HL-60 (cell line): ENCODE results near the gene PPEF2.

Experiments used
- DNase-seq, 2 experiments: peaks; one replicate each; pipeline ENCODE4 v3.0.0-alpha.2; 2010 to 2020; ENCODE audit warnings: low read depth in 1 of 2, low spot score in 1 of 2
- H3K27ac ChIP-seq: fragments of 250-450 bp; sonication (Bioruptor Pico); replicated peaks from 2 replicates; pipeline ENCODE4 v1.5.1; 2020; ENCODE audit warnings: mild to moderate bottlenecking, moderate library complexity
- H3K27me3 ChIP-seq: fragments of 250-450 bp; sonication (Bioruptor Pico); 2 replicates; pipeline ENCODE4 v1.5.1; 2021; ENCODE audit warnings: mild to moderate bottlenecking, moderate library complexity; ENCODE audit not compliant: insufficient read depth, poor library complexity, severe bottlenecking
- H3K4me3 ChIP-seq: replicated peaks from 2 replicates; pipeline ENCODE4 v1.5.1; 2011; ENCODE audit warnings: mild to moderate bottlenecking, control low read depth, low read length; ENCODE audit not compliant: insufficient read depth
- CTCF ChIP-seq: IDR thresholded peaks from one replicate; pipeline ENCODE4 v1.5.1; 2011; ENCODE audit warnings: low read length, control low read depth, inconsistent platforms; ENCODE audit not compliant: insufficient read depth
- GABPA ChIP-seq: IDR thresholded peaks from 2 replicates; pipeline ENCODE4 v1.6.1; 2012; ENCODE audit warnings: low read depth
- POLR2AphosphoS5 ChIP-seq: IDR thresholded peaks from 2 replicates; pipeline ENCODE4 v1.6.1; 2012; ENCODE audit warnings: low read depth
- REST ChIP-seq: IDR thresholded peaks from 2 replicates; pipeline ENCODE4 v1.6.1; 2012; ENCODE audit warnings: low read depth; ENCODE audit not compliant: insufficient replicate concordance
- SPI1 ChIP-seq: IDR thresholded peaks from 2 replicates; pipeline ENCODE4 v1.6.1; 2012; ENCODE audit warnings: low read depth, mild to moderate bottlenecking, borderline replicate concordance

PPEF2 gene

GRCh38 chr4:75821216-75821615 lies 81.0 kb downstream of the PPEF2 start:
- H3K4me3 ChIP-seq, result no peak overlapping the region
- H3K27me3 ChIP-seq, result no peaks in the 10 kb centered on the region
- DNase-seq, result no peak
- no peak overlapping the region for H3K27ac ChIP-seq
- TF ChIP-seq CTCF (no peak), GABPA (no peak), REST (no peak), SPI1 (no peak), POLR2AphosphoS5 (no peak)

GRCh38 chr4:75820676-75821075 lies 81.6 kb downstream of the PPEF2 start:
- H3K4me3 ChIP-seq, result no peak overlapping the region
- TF ChIP-seq CTCF, result no peak
- no peak for TF ChIP-seq REST
- TF ChIP-seq GABPA, result no peak
- no peak for TF ChIP-seq SPI1
- no peak for TF ChIP-seq POLR2AphosphoS5
- H3K27ac ChIP-seq, result no peak overlapping the region
- no peak for DNase-seq
- no peaks in the 10 kb centered on the region for H3K27me3 ChIP-seq

GRCh38 chr4:75820197-75820596 lies 82.1 kb downstream of the PPEF2 start:
- DNase-seq, result no peak
- no peak overlapping the region for H3K4me3 ChIP-seq
- H3K27ac ChIP-seq, result no peak overlapping the region
- TF ChIP-seq REST, result no peak
- no peaks in the 10 kb centered on the region for H3K27me3 ChIP-seq

GRCh38 chr4:75819121-75819520 lies 83.1 kb downstream of the PPEF2 start:
- Histone ChIP-seq H3K4me3 (no peak overlapping the region), H3K27me3 (no peaks in the 10 kb centered on the region), H3K27ac (no peak overlapping the region)
- TF ChIP-seq REST (no peak), POLR2AphosphoS5 (no peak), CTCF (no peak), SPI1 (no peak)
- no peak for DNase-seq
